AG04449 (cell line): ENCODE measurements around the gene ZCCHC9.

Experiments
- CTCF ChIA-PET: fragments of 350-600 bp; formaldehyde crosslinking; extraction: SDS; loops from one replicate; lab custom pipeline; 2021; ENCODE audit warnings: antibody characterized with exemption; lab: Yijun Ruan, JAX
- POLR2A ChIA-PET: fragments of 400-600, 350-600 bp; formaldehyde crosslinking; extraction: SDS; loops from one replicate; lab custom pipeline; 2020; ENCODE audit warnings: antibody characterized with exemption, inconsistent platforms; lab: Yijun Ruan, JAX
- DNase-seq: peaks from one replicate; pipeline ENCODE4 v3.0.0-alpha.2; 2010; ENCODE audit warnings: low read depth, low spot score
- H3K4me3 ChIP-seq: 2 replicates; pipeline ENCODE4 v1.5.1; 2011; ENCODE audit warnings: low read depth, mild to moderate bottlenecking, control low read depth, low read length
- TF ChIP-seq, protein P1 (sequence below): IDR thresholded peaks from one replicate; pipeline ENCODE4 v1.5.1; 2011; ENCODE audit warnings: mild to moderate bottlenecking, moderate library complexity, low read length, control low read depth, inconsistent platforms; ENCODE audit not compliant: insufficient read depth; ENCODE audit errors: missing control alignments

Gene ZCCHC9

DNA sequence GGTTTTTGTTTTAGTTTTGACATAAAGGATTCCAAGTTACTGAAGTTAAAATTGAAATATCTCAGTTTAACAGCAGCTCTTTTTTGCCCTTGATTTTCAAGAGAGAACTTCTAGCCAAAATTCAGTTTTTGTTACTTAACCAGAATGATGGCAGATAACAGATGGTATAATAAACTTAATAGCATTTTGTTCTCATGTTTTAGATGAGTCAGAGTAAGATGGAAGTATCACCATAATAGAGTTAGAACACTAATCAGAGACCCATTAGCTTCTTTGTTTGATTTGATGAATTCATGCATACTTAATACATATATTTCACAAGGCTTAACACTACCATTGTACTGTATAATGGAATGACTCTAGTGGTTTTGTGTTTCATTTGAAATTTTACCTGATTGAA, 11.9 kb downstream of the ZCCHC9 start:
- TF ChIP-seq, protein P1, sequence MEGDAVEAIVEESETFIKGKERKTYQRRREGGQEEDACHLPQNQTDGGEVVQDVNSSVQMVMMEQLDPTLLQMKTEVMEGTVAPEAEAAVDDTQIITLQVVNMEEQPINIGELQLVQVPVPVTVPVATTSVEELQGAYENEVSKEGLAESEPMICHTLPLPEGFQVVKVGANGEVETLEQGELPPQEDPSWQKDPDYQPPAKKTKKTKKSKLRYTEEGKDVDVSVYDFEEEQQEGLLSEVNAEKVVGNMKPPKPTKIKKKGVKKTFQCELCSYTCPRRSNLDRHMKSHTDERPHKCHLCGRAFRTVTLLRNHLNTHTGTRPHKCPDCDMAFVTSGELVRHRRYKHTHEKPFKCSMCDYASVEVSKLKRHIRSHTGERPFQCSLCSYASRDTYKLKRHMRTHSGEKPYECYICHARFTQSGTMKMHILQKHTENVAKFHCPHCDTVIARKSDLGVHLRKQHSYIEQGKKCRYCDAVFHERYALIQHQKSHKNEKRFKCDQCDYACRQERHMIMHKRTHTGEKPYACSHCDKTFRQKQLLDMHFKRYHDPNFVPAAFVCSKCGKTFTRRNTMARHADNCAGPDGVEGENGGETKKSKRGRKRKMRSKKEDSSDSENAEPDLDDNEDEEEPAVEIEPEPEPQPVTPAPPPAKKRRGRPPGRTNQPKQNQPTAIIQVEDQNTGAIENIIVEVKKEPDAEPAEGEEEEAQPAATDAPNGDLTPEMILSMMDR = no peak
- ChIA-PET POLR2A (interaction anchor here (0.7 kb wide), 1 partner anchor 11 kb away, joined by 3 read pairs; no protein-coding TSS in a partner anchor), CTCF (interaction anchor here (3.3 to 3.8 kb wide), 2 partner anchors 10 to 15 kb away, joined by 14 to 30 read pairs; partner anchors contain the start of gene ZCCHC9)

DNA sequence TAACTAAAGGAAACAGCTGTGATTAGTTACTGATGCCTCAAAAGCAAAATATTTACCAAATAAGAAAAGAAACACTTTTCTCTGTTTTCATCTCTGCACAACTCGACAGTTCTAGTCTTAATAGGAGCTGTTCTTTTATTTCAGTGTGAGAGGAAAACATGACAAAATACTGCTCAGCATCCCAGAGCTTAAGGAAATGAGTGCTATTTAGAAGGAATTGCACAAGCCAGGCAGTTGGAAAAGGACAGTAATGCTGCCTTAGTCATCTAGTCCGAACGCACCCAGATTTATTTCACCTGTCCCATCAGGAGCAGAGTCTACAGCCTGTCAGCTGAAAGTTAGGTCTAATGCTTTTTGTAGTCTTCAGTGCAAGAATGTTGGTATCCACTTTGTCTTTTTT, 12.3 kb downstream of the ZCCHC9 start:
- TF ChIP-seq, protein P1 = no peak
- DNase-seq = no peak
- H3K4me3 ChIP-seq = no peak overlapping the region
- POLR2A ChIA-PET = interaction anchor here (0.7 kb wide), 1 partner anchor 12 kb away, joined by 3 read pairs; no protein-coding TSS in a partner anchor
- CTCF ChIA-PET = interaction anchor here (3.3 to 3.8 kb wide), 2 partner anchors 11 to 15 kb away, joined by 14 to 30 read pairs; partner anchors contain the start of gene ZCCHC9

More for the DNA sequence above, 11.9 kb downstream of the ZCCHC9 start:
- no peak for DNase-seq
- H3K4me3 ChIP-seq = no peak overlapping the region

DNA sequence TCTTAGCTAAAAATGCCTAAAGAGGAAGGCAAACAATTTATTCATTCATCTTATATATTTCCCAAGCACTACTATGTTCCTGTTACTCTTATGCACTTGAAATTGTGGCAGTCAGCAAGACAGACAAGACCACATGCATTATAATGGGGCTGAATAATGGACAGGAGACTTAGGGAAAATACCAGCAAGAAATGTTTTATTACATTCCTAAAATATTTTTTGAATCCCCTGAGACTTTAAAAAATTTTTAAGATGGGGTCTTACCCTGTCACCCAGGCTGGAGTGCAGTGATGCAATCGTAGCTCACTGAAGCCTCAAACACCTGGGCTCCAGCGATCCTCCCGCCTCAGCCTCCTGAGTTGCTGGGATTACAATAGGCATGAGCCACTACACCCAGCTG, 13.2 kb downstream of the ZCCHC9 start:
- POLR2A ChIA-PET = interaction anchor here (1.7 kb wide), 1 partner anchor 12 kb away, joined by 7 read pairs; the partner anchor contains the start of gene ZCCHC9
- no peak for DNase-seq
- H3K4me3 ChIP-seq = no peak overlapping the region
- TF ChIP-seq, protein P1 = no peak
- CTCF ChIA-PET = interaction anchor here (1.0 to 3.8 kb wide), 3 partner anchors 12 to 105 kb away, joined by 3 to 30 read pairs (median 14); partner anchors contain the start of gene ZCCHC9

DNA sequence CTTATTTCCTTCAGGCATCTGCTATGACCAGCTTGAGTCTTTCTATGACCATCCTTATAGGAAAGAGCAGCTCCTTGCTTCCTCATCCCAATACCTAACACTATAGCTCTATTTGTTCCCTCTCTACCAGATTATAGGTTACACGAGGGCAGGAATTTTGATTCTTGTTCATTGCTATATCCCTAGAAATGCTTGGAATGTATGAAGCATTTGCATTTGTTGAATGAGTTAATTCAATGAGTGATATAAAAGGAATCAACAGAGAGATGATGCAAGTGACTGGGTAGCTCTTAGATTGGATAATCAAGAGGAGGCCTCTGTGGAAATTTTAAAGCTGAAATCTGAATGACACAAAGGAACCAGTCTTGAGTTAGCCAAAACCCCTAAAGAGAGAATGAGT, 13.9 kb downstream of the ZCCHC9 start:
- CTCF ChIA-PET = interaction anchor here (1.0 to 3.8 kb wide), 4 partner anchors 13 to 850 kb away, joined by 3 to 30 read pairs (median 8); partner anchors contain the start of gene ZCCHC9
- POLR2A ChIA-PET = interaction anchor here (1.7 kb wide), 1 partner anchor 13 kb away, joined by 7 read pairs; the partner anchor contains the start of gene ZCCHC9

DNA sequence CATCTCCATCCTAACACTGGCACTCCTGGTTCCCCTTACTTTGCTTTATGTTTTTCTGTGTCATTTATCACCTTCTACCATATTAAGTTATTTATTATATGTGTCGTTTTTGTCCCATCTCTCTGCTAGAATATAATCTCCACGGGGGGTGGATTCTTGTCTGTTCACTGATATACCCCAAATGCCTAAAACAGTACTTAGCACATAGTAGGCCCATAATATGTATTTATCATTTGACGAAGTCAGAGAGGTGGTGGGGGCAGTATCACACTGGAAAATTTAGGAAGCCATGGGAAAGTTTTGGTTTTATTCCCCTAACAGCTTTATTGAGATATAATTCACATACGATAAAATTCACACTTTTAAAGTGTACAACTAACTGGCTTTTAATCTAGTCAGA, 14.4 kb downstream of the ZCCHC9 start:
- CTCF ChIA-PET = interaction anchor here (1.0 to 3.8 kb wide), 4 partner anchors 13 to 850 kb away, joined by 3 to 30 read pairs (median 8); partner anchors contain the start of gene ZCCHC9
- POLR2A ChIA-PET = interaction anchor here (1.7 kb wide), 1 partner anchor 14 kb away, joined by 7 read pairs; the partner anchor contains the start of gene ZCCHC9

More for the DNA sequence above, 13.9 kb downstream of the ZCCHC9 start:
- DNase-seq = peak; percentile 44
- H3K4me3 ChIP-seq = no peak overlapping the region
- TF ChIP-seq, protein P1 = no peak

More for the DNA sequence above, 14.4 kb downstream of the ZCCHC9 start:
- TF ChIP-seq, protein P1 = no peak
- H3K4me3 ChIP-seq = no peak overlapping the region
- DNase-seq = no peak
